HG02943 (cell line): ENCODE results near the gene SLC5A5.
"Not testable (repeated sequence)": the region's sequence is repeated elsewhere in the genome, so short reads cannot be mapped to it uniquely, and the experiment has no call there.

ENCODE experiments used
- ATAC-seq: cut with Tn5 transposase; IDR thresholded peaks from one replicate; pipeline ENCODE4 v1.9.1; 2021; ENCODE audit warnings: mild to moderate bottlenecking, low read depth, moderate library complexity; ENCODE audit not compliant: unreplicated experiment

Gene SLC5A5

DNA sequence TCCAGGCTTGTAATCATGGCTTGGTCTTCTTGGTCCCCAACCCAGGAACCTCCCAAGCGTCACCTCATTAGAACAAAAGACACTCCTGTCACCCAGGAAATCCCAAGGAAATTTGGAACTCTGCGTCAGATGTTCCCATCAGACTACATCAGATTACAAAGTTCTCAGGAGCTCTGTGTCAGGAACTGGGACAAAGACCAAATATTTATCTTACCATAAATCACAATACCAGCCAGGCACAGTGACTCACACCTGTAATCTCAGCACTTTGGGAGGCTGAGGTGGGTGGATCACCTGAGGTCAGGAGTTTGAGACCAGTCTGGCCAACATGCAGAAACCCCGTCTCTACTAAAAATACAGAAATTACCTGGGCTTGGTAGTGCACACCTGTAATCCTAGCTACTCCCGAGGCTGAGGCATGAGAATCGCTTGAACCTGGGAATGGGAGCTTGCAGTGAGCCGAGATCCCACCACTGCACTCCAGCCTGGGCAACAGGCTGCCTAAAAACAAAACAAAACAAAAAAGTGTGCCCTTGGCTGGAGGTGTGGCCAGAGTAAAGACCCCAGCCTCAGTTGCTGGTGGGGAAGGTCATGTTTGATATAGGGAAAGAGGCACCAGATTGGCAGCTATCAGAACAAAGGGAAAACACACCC, 44.3 kb downstream of the SLC5A5 start:
- no peak for ATAC-seq

GRCh38 chr19:17918151-17918550, 46.4 kb downstream of the SLC5A5 start:
- not testable (repeated sequence) for ATAC-seq

DNA sequence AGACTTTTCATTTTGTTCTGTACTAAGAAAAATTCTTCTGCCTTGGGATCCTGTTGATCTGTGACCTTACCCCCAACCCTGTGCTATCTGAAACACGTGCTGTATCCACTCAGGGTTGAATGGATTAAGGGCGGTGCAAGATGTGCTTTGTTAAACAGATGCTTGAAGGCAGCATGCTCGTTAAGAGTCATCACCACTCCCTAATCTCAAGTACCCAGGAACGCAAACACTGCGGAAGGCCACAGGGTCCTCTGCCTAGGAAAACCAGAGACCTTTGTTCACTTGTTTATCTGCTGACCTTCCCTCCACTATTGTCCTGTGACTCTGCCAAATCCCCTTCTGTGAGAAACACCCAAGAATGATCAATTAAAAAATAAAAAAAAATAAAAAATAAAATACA, 47.4 kb downstream of the SLC5A5 start:
- not testable (repeated sequence) for ATAC-seq

- no peak for ATAC-seq
Observed at GRCh38 chr19:17920527-17920926, 48.8 kb downstream of the SLC5A5 start.

- ATAC-seq = no peak
Observed at GRCh38 chr19:17922138-17922537, 50.4 kb downstream of the SLC5A5 start.

GRCh38 chr19:17926044-17926443, 54.3 kb downstream of the SLC5A5 start:
- ATAC-seq = no peak

DNA sequence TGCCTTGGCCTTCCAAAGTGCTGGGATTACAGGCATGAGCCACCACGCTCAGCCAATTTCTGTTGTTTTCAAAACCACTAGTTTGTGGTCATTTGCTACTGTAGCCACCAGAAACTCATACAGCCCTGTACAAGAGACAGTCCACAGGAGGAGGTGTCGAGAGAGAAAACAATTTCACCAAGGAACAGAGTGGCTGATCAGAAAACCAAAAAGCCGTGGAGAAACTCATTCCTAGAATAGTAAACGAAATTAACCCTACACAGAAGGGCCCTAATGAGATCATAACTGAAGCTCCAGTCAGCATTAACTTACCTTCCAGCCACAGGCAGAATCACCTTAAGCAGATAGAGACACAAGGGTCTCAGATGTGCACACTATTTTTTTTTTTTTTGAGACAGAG, 57.3 kb downstream of the SLC5A5 start:
- ATAC-seq = no peak

GRCh38 chr19:17931532-17932191, 59.9 kb downstream of the SLC5A5 start:
- no peak for ATAC-seq

DNA sequence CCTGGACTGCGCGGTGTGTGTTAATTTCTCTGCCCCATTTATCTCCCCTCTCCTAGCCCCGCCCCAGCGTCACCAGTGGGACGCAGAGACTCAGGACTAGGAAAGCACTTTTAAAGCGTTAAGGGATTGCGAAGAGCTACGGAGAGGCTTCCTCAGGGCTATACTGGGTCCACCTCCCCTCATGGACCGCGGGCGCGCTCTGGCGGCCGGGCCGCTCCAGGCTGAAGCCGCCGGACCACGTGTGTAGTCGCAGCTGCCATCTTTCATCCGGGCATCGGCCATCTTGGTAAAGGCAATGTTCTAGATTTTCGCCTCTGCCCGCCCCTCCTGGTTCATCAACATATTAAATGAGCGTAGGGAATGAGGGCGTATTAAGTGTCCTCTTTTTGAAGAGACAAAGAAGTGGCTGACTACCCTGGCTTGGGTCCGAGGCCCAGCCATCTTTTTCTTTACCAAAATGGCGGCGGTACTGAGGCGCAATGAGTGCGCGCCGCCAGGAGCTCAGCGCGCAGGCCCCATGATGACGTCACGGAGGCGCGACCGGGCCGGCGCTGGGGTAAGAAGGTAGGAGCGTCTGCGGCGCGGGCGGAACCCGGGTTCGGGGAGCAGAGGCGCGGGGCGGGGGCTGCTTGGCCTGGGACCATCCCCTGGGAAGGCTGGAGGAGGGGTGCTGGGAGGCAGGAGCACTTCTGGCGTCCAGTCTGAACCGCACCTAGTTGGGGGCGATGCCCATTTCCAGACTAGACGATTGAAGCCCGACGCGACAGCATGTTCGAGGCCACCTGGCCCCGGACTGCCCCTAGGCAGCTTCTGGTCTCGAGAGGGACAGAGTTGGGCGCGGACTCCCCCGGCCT, 61.0 kb downstream of the SLC5A5 start, which contains the start of gene CCDC124:
Gene CCDC124, plus strand, starts transcription at position 531 of the 854 bp plus-strand sequence. CDS start 3,406 bp downstream, outside the sequence.
- ATAC-seq = peak; percentile 69

GRCh38 chr19:17933414-17934129, 61.8 kb downstream of the SLC5A5 start:
- no peak for ATAC-seq

- ATAC-seq = no peak
Observed at GRCh38 chr19:17936379-17936778, 64.6 kb downstream of the SLC5A5 start.

DNA sequence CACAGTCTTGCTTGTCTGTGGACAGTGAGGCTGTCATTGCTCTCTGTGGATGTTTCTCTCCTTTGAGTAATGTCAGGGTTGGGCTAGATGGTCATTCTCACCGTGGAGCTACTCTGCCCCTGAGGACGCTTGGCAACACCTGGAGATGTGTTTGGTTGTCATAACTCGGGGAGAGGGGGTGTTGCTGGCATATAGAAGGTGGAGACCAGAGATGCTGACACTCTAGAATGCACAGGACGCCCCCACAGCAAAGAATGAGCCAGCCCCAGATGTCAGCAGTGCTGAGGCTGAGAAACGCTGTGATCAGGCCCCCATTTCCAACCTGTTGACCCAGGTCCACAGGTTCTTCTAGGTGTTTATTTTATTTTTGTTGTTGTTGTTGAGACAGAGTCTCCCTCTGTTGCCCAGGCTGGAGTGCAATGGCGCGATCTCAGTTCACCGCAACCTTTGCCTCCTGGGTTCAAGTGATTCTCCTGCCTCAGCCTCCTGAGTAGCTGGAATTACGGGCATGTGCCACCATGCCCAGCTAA, 65.7 kb downstream of the SLC5A5 start:
- ATAC-seq = no peak

DNA sequence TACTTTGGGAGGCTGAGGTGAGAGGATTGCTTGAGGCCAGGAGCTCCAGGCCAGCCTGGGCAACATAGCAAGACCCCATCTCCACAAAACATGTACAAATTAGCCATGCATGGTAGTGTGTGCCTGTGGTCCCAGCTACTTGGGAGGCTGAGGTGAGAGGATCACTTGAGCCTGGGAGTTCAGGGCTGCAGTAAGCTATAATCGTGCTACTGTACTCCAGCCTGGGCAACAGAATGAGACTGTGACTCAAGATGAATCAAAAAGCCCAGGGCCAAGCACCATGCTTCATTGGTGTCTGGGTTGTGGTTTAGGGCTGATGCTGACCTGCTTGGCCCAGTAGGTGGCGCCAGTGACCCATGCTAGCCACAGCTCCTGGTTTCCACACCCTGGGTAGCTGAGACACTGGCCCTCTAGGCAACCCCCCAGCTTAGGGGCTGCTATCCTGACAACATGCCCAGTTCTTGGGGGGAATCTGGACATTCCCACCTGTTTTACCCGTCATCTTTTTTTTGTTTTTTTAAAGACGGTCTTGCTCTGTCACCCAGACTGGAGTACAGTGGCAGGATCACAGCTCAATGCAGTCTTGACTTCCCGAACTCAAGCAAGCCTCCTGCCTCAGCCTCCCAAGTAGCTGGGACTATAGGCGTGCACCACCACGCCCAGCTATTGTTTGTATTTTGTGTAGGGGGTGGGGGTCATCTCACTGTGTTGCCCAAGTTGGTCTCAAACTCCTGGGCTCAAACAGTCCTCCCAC, 66.5 kb downstream of the SLC5A5 start:
- ATAC-seq = no peak

- no peak for ATAC-seq
Observed at GRCh38 chr19:17942181-17942580, 70.4 kb downstream of the SLC5A5 start.

GRCh38 chr19:17942582-17943273, 71.0 kb downstream of the SLC5A5 start:
- no peak for ATAC-seq

DNA sequence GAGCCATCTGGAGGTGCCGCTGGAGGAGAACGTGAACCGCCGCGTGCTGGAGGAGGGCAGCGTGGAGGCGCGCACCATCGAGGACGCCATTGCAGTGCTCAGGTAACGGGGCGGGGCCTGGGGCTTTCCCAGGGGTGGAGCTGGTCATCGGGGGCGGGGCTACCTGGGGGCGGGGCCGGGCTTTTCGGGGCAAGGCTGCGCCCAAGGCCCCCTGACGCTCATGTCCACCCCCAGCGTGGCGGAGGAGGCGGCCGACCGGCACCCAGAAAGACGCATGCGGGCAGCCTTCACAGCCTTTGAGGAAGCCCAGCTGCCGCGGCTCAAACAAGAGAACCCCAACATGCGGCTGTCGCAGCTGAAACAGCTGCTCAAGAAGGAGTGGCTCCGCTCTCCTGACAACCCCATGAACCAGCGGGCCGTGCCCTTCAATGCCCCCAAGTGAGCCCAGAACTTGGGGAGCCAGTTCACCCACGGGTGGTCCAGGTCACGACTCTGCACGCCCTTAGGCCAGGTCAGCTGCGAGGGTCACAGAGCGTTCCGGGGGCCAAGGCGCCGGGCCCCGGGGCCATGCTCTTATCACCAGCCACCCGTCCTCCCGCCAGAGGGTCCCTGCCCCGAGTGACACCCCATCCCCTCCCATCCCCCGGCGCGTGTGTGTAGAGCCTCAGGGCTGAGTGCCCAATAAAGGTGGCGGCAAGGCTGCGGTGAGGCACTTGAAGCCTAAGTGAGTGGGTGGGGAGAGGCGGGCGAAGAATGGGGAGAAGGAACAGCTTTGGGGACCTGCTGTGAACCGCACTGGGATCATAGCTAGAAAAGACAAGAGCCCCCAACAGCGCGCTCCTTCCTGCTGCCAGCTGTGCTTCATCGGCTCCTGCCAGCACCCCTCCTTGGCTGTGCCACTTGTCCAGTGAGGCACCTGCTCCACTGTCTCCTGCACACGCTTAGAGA, 71.8 kb downstream of the SLC5A5 start:
- ATAC-seq = no peak

DNA sequence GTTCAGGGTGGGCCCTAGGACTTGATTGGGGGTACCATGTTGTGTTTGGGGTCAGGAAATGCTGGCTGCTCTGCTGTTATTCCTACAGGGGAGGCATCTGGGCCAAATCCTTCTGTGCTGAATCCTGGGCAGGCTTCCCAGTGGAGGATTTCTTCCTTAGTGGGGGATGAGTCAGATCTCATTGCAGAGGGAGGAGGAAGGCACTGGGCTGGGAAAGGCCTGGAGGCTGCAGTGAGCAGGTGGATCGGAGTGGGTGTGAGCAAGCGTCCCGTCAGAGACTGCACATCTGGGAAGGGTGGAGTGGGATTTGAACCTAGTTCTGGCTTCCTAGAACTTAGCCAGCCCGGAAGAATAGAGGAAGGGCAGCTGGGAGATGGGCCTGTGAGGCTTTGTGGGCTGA, 72.6 kb downstream of the SLC5A5 start:
- no peak for ATAC-seq
